ENCODE measurements around the gene DAW1. TPM values are rescaled to one million over a fixed set of nuclear protein-coding genes. Genes with fewer than 3 reads are reported as not detected.

DAW1 gene
- total RNA-seq, 1 experiment from 2014 or later: not detected

DNA sequence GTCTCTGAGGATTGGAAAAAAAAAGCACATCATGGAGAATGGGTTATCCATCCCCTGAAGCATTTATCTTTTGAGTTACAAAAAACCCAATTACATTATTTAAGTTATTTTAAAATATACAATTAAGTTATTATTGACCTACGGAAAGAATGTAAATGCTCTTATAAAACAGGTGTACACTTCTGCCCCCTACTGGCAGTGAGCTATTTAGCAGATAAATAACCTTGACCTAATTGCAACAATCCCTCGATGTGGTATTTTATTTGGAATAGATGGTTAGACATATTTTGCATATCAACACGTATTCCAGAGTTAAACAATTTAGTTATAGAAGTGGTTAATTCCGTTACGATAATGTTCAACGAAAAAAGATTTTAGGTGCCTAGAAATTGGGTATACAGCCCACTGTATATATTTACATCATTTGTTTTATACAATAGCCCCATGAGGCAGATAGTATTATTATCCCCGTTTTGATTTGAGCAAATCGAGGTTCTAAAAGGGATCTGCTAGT is 9.1 kb upstream of the DAW1 start:
- peak; percentile 81 for DNase-seq (ENCODE audit: low spot score)

DNA sequence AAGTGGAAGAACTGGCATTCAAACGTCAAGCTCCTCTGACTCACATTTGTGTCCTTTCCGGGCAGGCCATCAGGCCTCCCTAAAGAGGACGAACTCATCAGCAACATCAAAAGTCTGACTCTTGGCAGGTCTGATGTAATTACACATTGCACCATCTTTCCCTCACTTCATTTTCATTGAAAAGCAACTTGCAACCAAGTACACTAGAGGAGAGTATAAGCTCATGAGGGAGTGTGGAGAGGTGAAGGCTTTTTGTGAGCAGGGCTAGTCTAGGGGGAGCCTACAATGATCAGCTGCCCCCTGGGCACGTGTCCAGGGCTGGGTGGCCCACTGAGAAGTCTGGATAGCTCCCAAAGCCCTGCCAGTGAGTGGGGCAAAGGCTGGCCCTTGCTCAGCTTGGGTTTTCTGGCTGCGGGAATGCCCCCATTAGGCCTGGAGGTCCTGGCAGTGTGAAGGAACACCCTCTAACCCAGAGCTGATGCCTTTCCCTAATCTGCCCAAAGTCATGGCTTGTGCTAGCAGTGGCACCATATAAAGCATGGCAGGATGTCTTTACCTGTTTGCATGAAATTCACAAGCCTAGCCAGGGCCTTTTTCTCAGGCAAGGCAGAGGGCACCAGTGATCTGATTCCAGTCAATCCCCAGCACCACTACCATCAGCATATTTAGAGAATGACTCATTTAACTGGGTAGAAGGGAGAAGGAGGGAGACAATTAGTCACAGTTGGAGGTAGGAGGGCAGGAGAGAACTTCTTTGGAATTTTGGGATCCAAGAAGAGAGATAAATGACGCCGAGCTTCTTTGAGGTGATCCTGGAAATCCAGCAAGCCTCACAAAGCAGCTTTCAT is 8.5 kb upstream of the DAW1 start:
- peak; percentile 59 for DNase-seq (ENCODE audit: low spot score)

DNA sequence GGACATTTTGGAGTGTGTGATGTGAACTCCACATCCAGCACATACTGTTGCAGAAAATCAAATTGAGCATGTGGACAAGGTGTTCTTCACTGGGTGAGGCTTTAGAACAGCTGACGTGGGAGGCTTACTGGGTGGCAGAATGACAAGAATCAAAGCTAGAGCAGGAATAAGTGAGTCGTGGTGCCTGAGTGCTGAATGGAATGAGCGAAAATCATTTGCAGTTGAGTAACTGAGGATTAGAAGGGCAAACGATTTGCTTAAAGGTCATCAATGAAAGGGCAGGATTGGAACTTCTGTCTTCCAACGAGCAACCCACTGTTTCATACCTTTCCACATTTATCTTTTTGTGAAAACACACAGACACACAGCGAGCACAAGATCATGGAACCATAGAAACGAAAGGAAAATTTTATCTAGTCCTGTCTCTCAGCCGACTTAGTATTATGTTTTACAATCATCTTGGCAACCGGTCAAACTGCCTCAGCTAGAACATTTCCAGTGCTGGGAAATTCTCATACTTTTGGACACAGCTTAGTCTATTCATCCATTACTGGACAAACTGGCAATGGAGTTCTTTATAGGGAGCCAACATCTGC is 7.2 kb upstream of the DAW1 start:
- no peak for DNase-seq (ENCODE audit: low spot score)

DNA sequence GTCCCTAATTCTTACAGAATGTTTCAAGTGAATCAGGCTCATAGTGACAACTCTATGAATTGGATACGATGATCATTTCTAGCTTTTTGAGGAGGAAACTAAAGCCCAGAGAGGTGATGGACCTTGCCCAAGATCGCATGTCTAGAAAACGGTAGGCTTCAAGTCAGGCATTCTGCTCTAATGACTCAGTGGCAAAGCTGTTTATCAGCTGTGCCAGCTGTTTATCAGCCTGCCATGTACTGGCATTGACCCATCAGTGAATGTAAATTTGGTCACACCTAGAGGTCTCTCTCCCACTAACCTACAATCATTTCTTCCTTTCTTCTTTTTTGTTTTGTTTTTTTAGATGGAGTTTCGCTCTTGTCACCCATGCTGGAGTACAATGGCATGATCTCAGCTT is 6.1 kb upstream of the DAW1 start:
- no peak for DNase-seq (ENCODE audit: low spot score)

DNA sequence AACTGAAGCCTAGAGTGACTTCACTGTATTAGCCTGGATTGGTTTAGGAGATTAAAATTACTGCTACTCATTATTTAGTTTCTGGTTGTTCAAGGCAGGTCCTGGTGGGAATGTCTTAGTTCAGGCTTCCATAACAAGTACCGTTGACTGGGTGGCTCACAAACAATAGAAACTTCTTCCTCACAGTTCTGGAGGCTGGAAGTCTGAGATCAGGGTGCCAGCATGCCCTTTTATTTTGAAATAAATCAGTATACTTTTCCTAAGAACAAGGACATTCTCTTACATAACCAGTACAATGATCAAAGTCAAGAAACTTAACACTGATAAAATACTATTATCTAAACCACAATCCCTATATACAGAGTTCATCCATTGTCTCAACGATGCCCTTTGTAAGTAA is 4.0 kb upstream of the DAW1 start:
- no peak for DNase-seq (ENCODE audit: low spot score)

DNA sequence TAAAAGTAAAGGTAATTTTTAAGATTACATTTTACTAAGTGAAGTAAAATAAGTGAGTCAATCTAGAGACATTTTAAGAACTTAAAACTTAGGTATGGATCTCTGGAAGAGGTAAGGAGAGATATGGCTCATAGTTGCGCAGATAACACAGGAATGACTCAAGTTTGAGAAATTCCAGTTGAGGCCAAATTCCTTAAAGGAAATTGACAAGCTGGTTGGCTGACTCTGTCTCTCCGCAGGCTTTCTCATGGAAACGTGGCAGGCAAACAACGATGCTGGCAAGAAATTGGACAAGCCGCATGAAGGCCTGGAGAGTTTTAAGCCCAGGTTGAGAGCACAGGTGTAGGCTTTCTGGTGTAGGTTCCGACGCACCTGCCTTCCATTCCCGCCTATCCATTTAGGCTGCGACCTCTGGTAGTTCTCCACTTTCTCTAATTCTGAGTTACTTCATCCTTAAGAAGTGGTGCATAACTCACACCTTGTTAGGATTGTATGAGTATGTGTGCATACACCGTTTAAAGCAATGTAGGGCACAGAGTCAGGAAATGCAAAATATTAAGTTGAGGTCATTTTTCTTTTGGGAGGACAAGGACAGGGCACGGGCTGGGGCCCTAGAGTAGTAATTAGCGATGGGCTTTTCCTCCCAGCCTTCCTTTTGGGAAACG is 589 bp upstream of the DAW1 start:
- DNase-seq (ENCODE audit: low spot score): no peak

DNA sequence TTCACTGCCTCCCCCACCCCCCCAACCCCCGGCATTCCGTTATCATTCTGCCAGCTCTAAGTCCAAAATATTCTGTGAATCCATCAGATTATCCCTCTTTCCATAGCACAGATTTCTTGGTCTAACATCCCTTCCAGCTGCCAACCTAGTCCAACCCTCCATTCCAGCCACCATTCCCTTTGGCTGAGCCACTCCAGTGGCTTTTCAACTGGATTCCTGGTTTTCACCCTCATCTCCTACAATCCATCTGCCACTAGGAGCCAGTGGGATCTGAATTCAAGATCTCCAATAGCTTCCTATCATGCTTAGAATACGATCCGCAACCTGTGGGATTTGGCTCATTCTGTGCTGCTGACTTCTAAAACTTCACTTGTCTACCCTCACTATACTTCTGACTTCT is 1.2 kb downstream of the DAW1 start:
- DNase-seq (ENCODE audit: low spot score): no peak

DNA sequence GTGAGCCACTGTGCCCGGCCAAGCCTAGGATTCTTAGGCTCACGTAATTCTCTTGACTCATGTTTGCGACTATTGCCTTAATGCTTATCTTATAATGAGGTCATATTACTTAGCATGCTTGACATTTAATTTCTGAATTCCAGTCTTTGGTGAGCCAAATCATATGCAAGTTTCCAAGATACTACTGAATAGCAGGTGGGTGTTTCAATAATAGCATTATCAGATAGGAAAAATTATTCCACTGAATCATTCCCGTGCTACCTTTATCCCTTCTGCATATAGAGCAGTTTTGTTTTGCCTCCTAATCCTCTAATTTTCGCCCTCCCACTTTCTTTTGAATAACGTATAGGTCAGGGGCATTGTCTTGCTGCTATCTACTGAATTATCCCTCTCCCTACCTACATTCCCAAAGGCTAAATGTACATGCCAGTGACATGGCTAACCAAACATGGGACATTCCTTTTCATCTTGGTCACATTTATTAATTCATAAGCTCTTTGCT is 4.9 kb downstream of the DAW1 start:
- no peak for DNase-seq (ENCODE audit: low spot score)

DNA sequence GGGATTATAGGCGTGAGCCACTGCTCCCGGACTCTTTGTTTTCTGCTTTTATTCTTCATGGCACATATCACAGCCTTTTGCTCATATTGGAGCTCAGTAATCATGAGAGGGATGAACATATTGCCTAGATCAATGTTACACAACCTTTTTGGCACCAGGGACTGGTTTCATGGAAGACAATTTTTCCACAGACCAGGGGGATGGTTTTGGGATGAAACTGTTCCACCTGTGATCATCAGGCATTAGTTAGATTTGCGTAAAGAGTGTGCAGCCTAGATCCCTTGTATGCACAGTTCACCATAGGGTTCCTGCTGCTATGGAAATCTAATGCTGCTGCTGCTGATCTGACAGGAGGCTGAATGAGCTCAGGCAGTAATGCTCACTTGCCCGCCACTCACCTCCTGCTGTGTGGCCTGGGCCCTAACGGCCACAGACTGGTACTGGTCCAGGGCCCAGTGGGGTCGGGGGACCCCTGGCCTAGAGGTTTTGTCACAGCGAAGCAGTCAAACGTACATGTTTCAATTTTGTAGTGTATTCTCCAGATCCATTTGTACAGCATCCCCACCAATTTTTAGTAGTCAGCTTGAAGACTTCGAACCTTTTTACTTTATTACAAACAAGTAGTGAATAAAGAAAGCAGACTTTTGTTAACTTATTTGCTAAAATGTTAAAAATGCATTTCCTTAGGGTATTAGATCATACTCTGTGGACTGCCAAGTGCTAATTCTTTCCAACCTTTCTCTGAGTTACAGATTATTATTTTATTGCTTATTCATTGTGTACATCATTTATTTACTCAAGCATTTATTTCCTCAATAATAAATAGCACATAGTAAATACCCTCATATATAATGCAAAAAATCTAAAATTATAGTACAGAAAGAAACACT is 6.2 kb downstream of the DAW1 start:
- no peak for DNase-seq (ENCODE audit: low spot score)

DNA sequence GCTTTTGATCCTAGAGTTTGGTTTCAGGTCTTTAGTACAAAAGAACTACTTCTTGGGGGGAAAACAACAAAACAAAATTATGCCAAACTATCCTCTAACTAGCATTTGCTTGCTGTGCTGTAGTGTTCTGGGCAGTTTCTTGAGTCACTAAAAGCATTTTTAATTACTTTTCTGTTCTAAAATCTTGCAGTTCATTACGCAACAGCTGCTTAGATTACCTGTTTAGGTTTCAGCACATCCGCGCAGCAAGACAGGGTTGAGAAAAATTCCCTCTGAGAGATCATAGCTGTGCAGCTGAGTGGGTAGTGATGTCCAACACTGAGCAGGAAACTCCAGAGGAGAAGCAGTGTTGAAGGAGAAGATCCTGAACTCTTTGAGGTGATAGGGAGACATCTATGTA is 9.0 kb downstream of the DAW1 start:
- DNase-seq (ENCODE audit: low spot score): no peak

DNA sequence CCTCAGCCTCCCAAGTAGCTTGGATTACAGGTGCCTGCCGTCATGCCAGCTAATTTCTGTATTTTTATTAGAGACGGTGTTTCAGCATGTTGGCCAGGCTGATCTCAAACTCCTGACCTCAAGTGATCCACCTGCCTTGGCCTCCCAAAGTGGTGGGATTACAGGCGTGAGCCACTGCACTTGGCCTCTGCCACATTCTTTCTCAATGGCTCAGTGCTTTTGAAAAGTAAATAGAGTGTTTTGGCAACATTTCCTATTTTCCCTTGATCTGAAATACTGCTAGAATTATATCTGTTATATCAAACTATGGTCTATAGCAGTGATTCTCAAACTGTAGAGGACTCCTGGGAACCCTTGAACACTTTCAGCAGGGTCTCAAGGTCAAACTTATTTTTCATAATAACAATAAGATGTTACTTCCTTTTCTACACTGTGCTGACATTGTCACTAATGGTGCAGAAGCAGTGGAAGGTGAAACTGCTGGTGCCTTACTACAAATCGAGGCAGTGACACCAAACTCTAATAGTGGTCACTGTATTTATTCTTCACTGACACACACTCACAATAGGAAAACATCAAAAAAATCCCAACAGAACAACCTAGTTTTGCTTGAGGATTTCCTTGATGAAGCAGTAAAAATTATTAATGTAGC is 10.6 kb downstream of the DAW1 start:
- DNase-seq (ENCODE audit: low spot score): no peak

DNA sequence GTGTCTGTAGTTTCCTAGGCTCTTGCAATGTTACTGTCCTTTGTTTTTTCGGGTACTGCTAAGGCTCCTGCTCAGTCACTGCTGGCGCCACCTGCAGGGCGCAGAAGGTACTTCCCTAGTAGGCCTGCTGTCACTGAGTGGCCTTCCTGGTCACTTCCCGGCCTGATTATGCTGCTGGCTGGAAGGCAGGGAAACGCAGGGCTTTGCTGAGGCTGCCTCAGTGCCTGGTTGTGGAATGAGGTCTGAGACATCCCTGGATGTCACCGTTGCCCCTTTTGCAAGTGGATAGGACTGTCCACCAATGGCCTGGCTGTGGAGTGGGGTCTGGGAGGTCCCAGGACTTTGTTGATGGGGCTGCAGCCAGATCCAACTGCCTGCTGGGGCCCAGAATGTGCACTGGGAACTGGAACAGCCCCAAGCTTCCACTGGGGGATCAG is 13.1 kb downstream of the DAW1 start:
- DNase-seq (ENCODE audit: low spot score): peak; percentile 86

DNA sequence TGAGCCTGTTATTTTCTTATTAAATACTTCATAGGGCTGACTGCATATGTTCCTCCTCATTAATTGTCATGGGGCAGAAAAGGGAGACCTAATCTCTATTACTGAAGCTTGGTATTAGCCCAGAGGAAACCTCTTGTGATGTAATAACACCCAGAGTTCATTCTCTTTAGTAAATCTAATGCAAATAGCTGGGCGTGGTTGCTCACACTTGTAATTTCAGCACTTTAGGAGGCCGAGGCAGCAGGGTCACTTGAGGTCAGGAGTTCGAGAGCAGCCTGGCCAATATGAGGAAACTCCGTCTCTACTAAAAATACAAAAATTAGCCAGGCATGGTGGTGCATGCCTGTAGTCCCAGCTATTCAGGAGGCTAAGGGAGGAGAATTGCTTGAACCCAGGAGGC is 14.7 kb downstream of the DAW1 start:
- no peak for DNase-seq (ENCODE audit: low spot score)

DNA sequence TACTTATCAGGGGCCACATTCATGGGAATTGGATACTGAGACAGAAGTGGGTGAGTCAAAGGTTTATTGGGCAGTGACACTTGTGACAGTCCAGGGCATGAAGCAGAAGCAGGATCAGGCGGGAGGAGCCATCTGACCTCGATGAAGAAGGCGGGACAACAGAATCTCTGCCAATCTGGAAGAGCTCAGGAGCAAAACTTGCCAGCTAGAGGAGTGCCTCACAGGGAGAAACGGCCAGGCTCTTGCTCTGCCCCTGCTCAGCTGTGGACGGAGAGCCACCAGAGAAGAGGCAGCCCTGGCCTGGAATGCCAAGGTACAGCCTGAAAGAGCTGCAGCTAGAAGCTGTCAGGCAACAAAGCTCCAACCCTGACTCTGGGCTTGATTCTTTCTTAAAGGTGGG is 16.9 kb downstream of the DAW1 start:
- DNase-seq (ENCODE audit: low spot score): peak; percentile 41

DNA sequence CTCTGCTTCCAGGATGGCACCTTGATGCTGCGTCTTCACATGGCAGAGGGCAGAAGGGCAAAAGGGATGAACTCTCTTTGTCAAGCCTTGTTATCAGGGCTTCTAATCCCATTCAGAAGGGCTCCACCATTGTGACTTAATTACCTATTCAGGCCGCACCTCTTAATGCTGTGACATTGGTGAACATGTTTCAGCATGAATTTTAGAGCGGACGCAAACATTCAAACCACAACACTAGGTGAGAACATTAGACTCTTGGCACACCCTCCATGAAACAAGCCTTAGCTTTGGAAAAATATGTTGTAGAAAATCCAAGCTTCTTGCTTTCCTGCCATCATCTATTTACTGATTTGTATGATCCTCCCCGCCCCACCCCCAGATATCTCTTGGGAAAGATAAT is 17.9 kb downstream of the DAW1 start:
- DNase-seq (ENCODE audit: low spot score): no peak

DNA sequence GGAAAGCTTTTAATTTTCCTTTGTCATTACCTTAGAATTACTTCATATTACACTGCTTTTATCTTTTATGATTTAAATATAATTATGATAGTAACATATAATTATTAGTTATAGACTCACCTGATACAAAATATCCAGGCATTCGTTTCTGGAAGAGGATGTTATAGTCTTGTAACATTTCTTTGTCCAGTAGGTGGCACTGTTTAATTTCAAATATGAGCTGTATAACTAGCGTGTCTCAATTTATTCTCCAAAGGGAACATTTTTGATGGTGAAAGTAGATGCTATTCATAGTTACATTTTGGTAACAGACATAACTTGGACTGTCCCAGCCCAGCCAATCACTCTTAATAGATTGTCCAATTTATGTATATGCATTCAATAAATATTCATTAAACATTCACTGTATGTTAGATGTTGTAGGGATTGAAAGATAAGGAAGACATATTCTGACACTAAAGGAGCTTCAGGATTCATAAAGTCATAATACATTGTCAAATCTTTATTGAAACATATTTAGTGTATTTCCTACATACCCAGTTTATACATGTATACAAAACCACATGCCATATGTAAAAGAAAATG is 19.2 kb downstream of the DAW1 start:
- DNase-seq (ENCODE audit: low spot score): peak; percentile 74

DNA sequence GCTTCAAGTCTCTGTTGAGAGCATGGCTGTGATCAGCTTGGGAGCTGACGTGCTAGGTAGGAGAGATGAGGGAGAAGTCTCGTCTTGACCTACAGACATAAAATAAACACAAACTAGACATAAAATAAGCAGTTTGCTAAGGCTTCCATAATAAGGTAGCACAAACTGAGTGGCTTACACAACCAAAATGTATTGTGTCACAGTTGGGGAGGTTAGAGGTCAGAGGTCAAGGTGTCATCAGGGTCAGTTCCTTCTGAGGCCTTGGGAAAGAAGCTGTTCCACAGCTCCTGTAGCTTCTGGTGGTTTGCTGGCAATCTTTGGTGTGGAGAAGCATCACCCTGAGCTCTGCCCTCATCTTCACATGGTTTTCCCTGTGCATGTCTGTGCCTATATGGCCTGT is 20.2 kb downstream of the DAW1 start:
- no peak for DNase-seq (ENCODE audit: low spot score)

DNA sequence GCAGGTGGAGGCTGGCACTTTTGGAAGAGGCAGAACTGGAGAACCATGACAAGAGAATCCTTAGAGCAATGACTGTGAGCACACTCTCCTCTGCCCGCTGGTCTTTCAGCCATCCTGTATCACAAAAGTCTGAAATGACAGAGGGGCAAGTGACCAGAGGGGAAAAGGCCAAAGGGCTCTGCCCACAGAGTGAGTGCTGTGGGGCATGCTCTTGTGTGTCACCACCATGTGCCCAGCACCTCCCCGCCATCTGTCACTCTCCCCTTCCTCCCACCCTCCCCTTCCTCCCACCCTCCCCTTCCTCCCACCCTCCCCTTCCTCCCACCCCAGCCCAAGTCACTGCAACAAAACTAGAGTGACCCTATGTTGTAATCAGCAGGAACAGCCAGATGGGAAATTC is 31.9 kb downstream of the DAW1 start:
- no peak for DNase-seq (ENCODE audit: low spot score)

DNA sequence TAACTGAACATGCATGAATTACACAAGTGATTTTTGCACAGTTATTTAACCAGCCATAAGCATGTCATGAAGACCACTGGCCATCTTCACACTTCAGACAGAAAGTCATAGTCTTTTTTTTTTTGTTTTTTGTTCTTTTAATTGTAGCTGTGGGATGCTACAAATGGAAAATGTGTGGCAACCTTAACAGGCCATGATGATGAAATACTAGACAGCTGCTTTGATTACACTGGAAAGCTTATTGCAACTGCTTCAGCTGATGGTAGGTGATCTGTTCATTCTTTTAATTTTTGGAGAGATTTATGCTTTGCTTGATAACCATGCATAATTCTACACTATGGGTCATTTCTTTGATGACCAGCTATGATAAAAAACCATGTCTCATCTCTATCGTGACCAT is 35.6 kb downstream of the DAW1 start:
- DNase-seq (ENCODE audit: low spot score): no peak

DNA sequence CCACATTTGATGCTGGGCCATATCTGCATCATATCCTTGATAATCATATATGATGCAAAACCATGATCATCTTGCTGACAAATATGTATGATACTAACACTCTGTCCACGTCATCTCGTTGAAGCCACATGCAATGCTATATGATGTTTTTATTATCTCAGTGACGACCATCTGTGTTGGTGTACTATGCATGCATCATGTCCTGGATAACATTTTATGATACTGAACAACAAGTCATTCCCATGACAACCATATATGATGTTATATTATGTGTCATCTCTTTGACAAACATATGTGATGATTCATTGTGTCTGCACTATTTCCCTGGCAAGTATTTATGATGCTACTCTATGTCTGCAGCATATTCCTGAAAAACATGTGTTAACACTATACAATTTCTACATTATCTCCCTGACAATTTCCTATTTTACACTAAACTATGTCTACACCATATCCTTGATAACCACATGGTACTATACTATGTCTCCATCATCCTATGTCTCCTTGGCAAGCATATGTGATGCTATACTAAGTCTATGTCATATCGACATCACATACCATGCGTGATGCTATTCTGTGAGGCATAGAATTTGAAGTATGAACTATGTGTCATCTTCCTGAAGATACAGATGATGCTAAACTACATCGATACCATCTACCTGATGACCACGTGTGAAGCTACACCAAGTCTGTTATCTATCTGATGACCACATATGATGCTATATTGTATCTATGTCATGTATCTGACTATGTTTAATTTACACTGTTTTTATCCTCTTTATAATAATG is 37.0 kb downstream of the DAW1 start:
- DNase-seq (ENCODE audit: low spot score): no peak

Data from HT-29 (cell line).